Measurements from ENCODE around the gene SMIM44.
"Not testable (repeated sequence)": the region's sequence is repeated elsewhere in the genome, so short reads cannot be mapped to it uniquely, and the experiment has no call there.

The SMIM44 gene

GRCh38 chr19:3517638-3518037, 34.4 kb upstream of the SMIM44 start:
- no peak for DNase-seq

- DNase-seq: peak; percentile 92
Measured at GRCh38 chr19:3516675-3517207, 33.5 kb upstream of the SMIM44 start.

GRCh38 chr19:3515891-3516422, 32.7 kb upstream of the SMIM44 start:
- no peak for DNase-seq

- no peak for DNase-seq
Measured at GRCh38 chr19:3514930-3515329, 31.7 kb upstream of the SMIM44 start.

GRCh38 chr19:3513229-3514140, 30.2 kb upstream of the SMIM44 start:
- no peak for DNase-seq

- no peak for DNase-seq
Measured at GRCh38 chr19:3512562-3513228, 29.5 kb upstream of the SMIM44 start.

GRCh38 chr19:3511506-3512251, 28.4 kb upstream of the SMIM44 start:
- DNase-seq: no peak

- DNase-seq: no peak
Measured at GRCh38 chr19:3510727-3511126, 27.5 kb upstream of the SMIM44 start.

- no peak for DNase-seq
Measured at GRCh38 chr19:3509566-3509989, 26.3 kb upstream of the SMIM44 start.

- no peak for DNase-seq
Measured at GRCh38 chr19:3508771-3509535, 25.7 kb upstream of the SMIM44 start.

- not testable (repeated sequence) for DNase-seq
Measured at GRCh38 chr19:3508121-3508661, 24.9 kb upstream of the SMIM44 start.

GRCh38 chr19:3507371-3508120, 24.3 kb upstream of the SMIM44 start:
- peak; percentile 13 for DNase-seq

GRCh38 chr19:3506384-3507340, 23.4 kb upstream of the SMIM44 start:
- DNase-seq: no peak

- peak; percentile 99 for DNase-seq
Measured at GRCh38 chr19:3505598-3506383, 22.6 kb upstream of the SMIM44 start, which contains the start of gene FZR1. Gene FZR1, plus strand, starts transcription at chr19:3506311. Its CDS starts 16,679 bp downstream, at chr19:3522990.

GRCh38 chr19:3504735-3505134, 21.5 kb upstream of the SMIM44 start:
- DNase-seq: no peak

- no peak for DNase-seq
Measured at GRCh38 chr19:3503036-3503572, 19.9 kb upstream of the SMIM44 start.

GRCh38 chr19:3501780-3502179, 18.5 kb upstream of the SMIM44 start:
- no peak for DNase-seq

- DNase-seq: peak; percentile 94
Measured at GRCh38 chr19:3500429-3501101, 17.3 kb upstream of the SMIM44 start, which contains the start of gene DOHH. Gene DOHH, minus strand, starts transcription at chr19:3500674. Its CDS starts 3,860 bp downstream, at chr19:3496814.

Measured in COR-L47 (cell line).